Stimulated activated CD4-positive, alpha-beta T cell treated with anti-CD3 and anti-CD28 coated beads, TNF-alpha, amount 100 ng/mL, for 1 hour (primary cell): ENCODE measurements around the gene SRBD1.

ENCODE experiments used
- DNase-seq, 3 donors: peaks; one replicate each; pipeline ENCODE4 v3.0.0-alpha.2; 2020; ENCODE audit warnings: low read depth in 3 of 3, low spot score in 1 of 3

SRBD1 gene

DNA sequence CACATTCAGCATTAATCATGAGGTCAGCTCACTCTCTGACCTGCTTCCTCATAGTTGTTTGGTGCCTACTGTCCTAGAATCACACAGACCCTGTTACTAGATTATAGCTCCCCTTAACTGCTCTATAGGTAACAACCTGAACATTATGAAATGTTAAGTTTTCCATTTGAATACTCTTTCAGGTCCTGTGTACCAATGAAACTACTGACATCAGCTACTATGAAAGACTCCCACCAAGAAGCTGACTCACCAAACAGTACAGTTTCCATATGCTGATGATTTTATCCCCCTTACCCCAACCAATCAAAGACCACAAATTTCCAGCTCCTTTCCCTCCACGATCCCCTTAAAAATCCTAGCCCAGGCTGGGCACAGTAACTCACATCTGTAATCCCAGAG, 56.3 kb downstream of the SRBD1 start:
- no peak for DNase-seq

DNA sequence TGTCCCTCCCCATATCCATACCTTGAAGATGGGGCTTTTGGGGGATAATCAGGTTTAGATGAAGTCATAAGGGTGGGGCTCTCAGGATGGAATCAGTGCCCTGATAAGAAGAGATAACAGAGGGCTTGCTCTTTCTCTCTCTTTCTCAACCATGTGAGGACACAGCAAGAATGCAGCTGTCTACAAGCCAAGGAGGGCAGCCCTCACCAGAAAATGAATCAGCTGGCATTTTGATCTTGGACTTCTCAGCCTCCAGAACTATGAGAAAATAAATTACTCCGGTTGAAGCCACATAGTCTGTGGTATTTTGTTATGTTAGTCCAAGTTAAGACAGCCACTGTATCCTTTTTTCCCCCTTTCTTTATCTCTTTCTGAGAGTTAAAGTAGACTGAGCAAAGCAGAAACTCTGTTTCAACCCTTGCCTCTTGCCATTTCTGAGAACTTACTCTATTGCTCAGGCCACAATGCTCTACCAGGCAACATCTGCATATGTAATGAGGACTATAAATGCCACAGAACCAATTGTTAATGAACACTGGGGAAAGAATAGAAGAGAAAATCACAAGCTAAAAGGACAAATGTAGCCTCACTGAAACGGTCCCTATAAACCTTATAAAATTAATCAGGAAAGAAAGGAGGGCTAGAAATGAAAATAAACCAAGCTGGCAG, 56.9 kb downstream of the SRBD1 start:
- no peak for DNase-seq

DNA sequence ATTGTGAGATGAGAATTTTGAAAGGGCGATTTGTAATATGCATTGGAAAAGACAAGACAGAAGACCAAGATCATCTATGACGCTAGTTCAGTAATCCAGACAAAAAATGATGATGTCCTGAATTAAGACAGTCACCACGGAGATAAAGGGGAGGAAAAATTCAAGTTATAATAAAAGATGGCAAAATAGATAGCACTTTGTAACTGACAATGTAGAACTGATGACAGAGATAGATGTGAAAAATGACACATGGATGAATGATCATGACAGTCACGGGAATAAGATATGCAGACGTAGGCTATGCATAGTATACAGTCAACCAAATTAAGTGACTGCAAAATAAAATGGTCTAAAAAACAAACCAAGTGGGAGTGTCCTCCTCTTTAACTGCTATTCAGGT, 59.2 kb downstream of the SRBD1 start:
- no peak for DNase-seq

DNA sequence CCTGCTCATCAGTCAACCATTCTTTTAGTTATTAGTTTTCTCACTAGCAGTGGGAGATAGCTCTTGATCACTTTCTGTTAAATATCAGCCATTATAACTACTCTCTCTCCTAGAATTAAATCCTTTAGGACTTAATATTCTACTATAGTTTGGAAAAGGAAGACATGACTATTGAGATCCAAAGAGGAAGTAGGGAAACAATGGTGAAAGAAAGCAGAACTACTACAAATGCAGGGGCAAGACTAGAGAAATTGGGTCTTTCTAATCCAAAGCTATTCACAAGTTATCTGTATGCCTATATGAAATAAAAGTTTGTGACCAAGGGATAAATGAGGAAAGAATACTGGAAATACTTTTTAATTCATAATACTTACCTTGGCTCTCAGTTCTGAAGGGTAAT, 65.1 kb downstream of the SRBD1 start:
- no peak for DNase-seq

GRCh38 chr2:45543257-45543656, 67.8 kb downstream of the SRBD1 start:
- no peak for DNase-seq

DNA sequence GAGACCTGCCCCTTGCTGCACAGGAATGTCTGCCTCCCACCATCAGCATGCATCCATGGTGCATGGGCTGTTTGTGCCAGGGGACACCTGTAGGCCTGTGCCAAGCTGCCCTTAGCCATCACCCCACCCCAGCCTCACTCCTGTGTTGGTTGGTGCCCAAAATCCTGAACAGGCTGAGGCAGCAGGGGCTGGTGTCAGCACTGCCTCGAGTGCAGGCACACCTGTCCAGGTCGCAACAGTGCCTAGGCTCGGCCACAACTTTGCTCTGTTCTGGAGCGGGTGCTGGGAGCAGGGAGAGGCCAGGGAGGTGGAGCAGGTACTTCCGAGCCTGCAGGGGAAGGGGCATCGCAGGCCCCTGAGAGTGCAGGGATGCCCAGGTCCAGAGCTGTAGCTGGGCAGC, 69.1 kb downstream of the SRBD1 start:
- no peak for DNase-seq

GRCh38 chr2:45541450-45541849, 69.6 kb downstream of the SRBD1 start:
- DNase-seq = no peak

DNA sequence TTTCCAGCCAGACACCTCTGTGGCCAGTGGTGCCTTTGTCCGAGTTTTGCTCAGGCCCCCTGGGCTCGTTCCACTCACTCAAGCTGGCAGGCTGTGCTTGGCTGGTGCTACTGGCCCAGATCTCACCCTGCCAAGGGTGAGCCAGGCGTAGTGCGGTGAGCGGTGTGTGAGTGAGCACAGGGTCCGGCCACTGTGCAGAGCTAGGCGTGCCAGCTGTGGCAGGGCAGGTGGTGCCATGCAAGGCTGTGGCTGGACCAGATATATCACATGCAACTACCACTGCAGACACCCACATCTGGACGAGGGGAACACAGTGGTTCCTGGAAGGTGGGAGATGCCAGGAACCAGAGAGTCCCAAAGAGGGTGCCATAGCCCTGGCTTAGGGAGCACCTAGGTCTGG, 70.1 kb downstream of the SRBD1 start:
- DNase-seq = no peak

DNA sequence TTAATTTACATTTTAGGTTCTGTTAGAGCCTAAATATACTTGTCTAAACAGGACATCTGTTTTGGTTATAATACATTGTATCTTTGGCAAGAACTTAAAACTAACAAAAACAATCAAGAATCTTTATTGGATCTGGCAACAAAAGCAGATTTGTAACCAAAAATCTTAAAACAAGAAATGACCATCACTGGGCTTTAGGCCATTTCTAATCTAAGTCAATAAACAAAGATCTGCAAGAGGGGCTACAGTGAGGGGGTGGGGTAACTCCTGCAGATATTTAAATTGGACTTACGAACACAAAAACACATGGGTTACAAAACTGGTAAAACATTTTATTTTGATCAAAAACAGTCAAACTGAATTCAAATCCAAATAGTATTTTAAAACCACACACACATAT, 77.3 kb downstream of the SRBD1 start:
- no peak for DNase-seq

DNA sequence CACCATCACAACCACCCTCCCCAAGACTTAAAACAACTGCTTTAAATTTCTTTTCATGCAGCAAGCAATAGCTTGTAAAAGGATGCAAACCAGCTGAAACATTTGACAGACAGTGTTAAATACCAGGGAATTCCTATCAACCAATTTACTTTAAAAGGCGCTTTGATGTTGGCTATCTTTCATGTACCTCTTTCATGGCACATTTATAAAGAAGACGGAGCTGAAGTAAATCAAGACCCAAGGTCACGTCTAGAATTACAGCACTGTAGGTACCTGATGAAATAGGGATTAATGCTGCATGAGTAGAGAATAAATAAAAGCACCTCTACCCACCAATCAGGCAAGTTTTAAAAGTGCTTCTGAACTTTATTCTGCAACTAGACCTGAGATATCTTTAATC, 78.9 kb downstream of the SRBD1 start:
- DNase-seq = no peak

DNA sequence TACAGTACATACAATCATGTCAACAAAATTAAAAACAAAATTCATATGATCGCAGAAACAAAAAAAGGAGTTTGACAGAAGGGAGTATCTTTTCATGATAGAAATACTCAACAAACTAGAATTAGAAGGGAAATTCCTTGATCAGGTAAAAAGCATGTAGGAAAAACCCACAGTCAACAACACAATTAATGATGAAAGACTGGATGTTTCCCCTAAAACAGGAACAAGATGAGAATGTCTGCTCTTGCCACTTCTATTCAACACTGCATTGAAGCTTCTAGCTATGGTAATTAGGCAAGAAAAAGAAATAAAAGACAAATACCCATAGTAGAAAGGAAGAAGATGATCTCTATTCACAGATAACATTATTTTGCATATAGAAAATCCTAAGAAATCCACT, 87.1 kb downstream of the SRBD1 start:
- DNase-seq = no peak

- DNase-seq = no peak
Measured at GRCh38 chr2:45518546-45518945, 92.5 kb downstream of the SRBD1 start.

DNA sequence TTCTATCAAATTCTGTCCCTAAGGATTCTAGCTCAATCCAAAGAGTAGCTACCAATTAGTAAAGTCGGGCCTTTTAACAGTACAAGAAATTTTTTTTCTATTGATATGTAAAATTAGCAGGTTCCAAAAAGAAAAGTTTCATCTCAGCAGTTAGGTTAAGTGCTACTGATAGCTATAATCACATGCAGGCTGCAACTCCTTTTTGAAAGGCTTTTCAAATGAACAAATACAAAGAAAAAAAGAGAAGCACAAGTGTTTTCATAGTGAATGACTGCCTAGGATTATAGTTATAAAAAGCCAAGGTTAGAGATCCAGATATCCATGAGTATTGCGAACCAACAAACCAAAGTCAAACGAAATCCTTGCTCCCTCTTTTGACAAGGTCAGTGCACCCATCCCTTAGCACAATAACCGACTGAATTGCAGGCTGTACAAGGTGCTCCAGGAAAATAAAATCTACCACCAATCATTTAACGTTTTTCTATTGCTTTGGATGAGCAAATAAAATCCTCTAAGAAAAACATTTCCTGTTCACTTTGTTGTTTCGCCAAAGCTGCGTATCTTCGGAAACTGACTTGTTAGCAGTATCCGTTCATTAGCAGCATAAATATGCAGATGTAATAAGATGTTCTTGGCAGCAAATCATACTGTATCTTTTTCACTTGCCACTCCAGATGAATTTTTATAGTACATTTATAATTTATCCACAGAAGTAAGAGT, 100.2 kb downstream of the SRBD1 start:
- no peak for DNase-seq

DNA sequence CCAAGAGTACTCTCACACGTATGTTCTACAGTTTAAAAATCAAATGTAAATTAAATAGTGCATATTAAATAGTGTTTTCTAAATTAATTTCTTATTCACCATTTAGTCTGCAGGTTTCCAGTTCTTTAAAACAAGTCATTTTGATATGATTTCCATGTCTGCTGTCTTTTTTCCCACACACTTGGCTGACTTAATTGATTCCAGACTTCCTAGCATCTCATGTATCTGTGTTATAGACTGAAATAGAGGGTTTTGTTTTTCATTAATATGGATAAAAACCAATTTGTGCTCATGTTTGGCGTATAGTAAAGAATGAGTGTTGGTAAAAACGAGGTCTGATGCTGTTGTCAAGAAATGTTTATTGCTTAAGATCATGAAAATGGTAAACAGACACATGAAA, 104.3 kb downstream of the SRBD1 start:
- no peak for DNase-seq

- DNase-seq = no peak
Measured at GRCh38 chr2:45505138-45505537, 105.9 kb downstream of the SRBD1 start.

GRCh38 chr2:45498661-45499550, 112.2 kb downstream of the SRBD1 start:
- no peak for DNase-seq

GRCh38 chr2:45497355-45497754, 113.7 kb downstream of the SRBD1 start:
- DNase-seq = no peak

DNA sequence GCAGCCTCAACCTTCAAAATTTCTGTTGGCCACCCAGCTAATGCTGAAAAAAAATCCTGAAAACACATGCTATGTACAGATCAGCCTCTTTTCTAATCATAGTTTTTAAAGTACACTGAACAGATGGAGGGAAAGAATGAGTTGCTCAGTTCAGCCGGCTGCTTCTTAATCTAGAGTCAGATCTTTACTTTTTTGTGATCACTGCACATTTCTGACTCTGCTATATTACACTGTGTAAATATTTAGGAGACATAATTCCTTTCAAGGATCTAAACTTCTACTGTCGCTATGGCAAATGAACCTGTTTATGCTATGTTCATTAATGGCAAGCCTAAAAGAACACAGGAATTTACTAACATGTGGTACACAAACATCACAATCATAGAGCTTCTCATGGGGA, 114.2 kb downstream of the SRBD1 start:
- no peak for DNase-seq

- DNase-seq = no peak
Measured at GRCh38 chr2:45494978-45495293, 116.1 kb downstream of the SRBD1 start.

DNA sequence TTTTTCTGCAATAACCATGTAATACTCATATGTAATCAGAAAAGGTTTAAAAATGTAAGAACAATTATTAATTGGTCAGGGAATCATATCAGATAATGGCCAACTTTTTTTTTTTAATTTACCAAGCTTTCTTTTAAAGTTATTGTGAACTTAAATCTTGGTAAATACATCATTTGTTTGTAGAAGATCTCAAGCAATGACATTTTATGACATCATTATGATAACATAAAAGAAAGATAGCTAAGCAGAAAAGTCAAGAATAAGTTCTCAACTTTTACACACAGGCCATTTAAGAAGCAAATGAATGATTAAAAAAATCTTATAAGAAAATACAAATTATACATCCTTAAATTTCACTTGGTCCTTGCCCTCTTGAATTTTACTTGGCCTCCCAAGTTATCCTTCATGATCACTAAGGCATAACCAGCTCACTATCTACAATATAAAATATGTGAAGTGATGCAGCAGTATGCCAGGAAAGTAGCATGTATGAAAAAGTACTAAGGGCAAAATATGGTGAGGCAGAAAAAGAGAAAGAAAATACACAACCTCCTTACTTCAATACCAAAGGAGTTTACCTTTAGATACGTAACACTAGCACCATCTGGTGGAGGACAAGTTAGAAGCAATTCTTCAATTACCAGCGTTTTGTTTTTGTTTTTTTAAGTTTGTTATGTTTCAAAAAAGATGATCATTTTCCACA, 116.6 kb downstream of the SRBD1 start:
- no peak for DNase-seq

- no peak for DNase-seq
Measured at GRCh38 chr2:45484965-45485364, 126.1 kb downstream of the SRBD1 start.

GRCh38 chr2:45483997-45484396, 127.1 kb downstream of the SRBD1 start:
- no peak for DNase-seq
